KOPT-K1 (cell line): ENCODE results near the gene DIPK1B.
"Not testable (repeated sequence)": the region's sequence is repeated elsewhere in the genome, so short reads cannot be mapped to it uniquely, and the experiment has no call there.

Source experiments
- H3K27ac ChIP-seq: fragments of 200-600 bp; sonication (generic); 2 replicates; pipeline ENCODE4 v1.5.1; 2016; ENCODE audit warnings: antibody characterized with exemption, mild to moderate bottlenecking, low read depth, low read length; ENCODE audit not compliant: poor library complexity, severe bottlenecking
- H3K36me3 ChIP-seq: fragments of 200-600 bp; sonication (generic); 2 replicates; pipeline ENCODE4 v1.5.1; 2017; ENCODE audit warnings: antibody characterized with exemption, mild to moderate bottlenecking, low read length, moderate library complexity; ENCODE audit not compliant: insufficient read depth
- H3K9me3 ChIP-seq: fragments of 200-600 bp; sonication (generic); 2 replicates; pipeline ENCODE4 v1.5.1; 2017; ENCODE audit warnings: antibody characterized with exemption, low read length, mild to moderate bottlenecking; ENCODE audit not compliant: insufficient read depth, poor library complexity, severe bottlenecking

The DIPK1B gene

GRCh38 chr9:136760834-136761544 is 48.6 kb downstream of the DIPK1B start:
- not testable (repeated sequence) for H3K27ac ChIP-seq, H3K9me3 ChIP-seq, H3K36me3 ChIP-seq

DNA sequence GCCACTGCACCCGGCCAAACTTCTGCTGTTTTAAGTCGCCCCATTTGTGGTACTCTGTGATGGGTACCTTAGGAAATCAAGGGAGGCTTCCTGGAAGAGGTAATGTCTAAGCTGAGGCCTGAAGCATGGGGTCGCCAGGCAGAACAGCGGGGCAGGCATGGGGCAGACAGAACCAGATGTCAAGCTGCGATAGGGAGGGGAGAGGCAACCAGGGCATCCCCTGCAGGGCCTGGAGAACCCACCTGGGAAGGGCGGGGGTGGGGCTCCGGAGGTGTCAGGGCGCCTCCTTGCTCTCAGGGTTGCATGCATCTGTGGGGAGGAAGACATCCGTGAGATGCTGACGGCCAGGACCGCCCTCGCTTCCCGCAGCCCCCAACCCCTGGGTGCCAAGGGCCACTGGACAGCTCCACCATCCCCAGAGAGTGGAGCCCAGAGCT is 49.2 kb downstream of the DIPK1B start:
- Histone ChIP-seq H3K27ac (no peak overlapping the region), H3K9me3 (no peaks in the 10 kb centered on the region), H3K36me3 (no peaks in the 10 kb centered on the region)

DNA sequence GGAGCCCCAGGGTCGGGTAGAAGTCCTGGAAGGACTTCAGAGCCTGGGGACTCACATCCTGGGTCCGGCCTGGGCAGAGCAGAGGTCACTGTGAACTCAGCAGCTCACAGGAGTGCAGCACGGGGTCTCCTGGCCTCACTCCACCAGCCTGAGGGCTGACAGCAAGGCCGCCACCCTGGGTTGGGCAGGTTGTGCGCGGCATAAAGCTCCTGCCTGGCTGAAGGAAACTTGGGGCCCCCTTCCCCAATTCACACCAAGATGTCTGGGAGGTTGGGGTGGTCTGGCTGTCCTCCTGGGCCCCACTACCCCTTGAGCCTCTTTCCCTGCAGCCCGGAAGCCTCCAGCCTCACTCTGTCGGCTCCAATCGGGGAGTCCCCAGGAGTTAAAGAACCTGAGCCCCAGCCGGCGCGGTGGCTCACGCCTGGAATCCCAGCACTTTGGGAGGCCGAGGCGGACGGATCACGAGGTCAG is 49.9 kb downstream of the DIPK1B start:
- Histone ChIP-seq H3K27ac (no peak overlapping the region), H3K9me3 (no peaks in the 10 kb centered on the region), H3K36me3 (no peaks in the 10 kb centered on the region)

- Histone ChIP-seq H3K9me3 (no peaks in the 10 kb centered on the region), H3K36me3 (no peaks in the 10 kb centered on the region), H3K27ac (no peak overlapping the region)
Measured at GRCh38 chr9:136762915-136763648, 50.7 kb downstream of the DIPK1B start.

DNA sequence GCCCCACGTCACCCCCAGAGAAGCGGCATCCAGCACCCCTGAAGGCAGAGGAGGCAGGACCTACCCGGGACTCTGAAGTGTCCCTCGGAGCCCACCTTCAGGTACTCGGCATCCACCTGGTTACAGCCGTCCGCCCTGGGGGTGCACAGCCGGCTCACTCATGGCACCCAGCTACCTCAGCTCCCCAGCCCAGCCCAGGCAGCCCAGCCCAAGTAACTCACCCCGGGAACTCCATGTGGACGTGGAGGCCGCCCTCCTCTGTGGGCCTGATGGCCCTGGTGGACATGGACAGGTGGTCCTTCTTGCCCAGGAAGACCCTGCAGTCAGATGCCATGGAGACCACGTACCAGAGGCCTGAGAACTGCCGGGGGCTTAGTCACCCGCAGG is 51.3 kb downstream of the DIPK1B start:
- Histone ChIP-seq H3K9me3 (no peaks in the 10 kb centered on the region), H3K36me3 (no peaks in the 10 kb centered on the region), H3K27ac (no peak overlapping the region)

- no peaks in the 10 kb centered on the region for H3K36me3 ChIP-seq
- H3K27ac ChIP-seq, result no peak within 1 kb of the TSS
Measured at GRCh38 chr9:136764301-136764891, 52.0 kb downstream of the DIPK1B start, which contains the start of gene LCN15. TSS of gene LCN15 (minus strand) at chr9:136764518. CDS start at chr9:136764488, 30 bp downstream.

GRCh38 chr9:136765041-136765440 is 52.7 kb downstream of the DIPK1B start:
- no peaks in the 10 kb centered on the region for H3K9me3 ChIP-seq
- H3K36me3 ChIP-seq, result no peaks in the 10 kb centered on the region
- no peak overlapping the region for H3K27ac ChIP-seq

More at GRCh38 chr9:136764301-136764891, 52.0 kb downstream of the DIPK1B start, which contains the start of gene LCN15:
- no peaks in the 10 kb centered on the region for H3K9me3 ChIP-seq

- H3K27ac ChIP-seq, H3K36me3 ChIP-seq, H3K9me3 ChIP-seq: not testable (repeated sequence)
Measured at GRCh38 chr9:136765745-136766409, 53.5 kb downstream of the DIPK1B start.

DNA sequence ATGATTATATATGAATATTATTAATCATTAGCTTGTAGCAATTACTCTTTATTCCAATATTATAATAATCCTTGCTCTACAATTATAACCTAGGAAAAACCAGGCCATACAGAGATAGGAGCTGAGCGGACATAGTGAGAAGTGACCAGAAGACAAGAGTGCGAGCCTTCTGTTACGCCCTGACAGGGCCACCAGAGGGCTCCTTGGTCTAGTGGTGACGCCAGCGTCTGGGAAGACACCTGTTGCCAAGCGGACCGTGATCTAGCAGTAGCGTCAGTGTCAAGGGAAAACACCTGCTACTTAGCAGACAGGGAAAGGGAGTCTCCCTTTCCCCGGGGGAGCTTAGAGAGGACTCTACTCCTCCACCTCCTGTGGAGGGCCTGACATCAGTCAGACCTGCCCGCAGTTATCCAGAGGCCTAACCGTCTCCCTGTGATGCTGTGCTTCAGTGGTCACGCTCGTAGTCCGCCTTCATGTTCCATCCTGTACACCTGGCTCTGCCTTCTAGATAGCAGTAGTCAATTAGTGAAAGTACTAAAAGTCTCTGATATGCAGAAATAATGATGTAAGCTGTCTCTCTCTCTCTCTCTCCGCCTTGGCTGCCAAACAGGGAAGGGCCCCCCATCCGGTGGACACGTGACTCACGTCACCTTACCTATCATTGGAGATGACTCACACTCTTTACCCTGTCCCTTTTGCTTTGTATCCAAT is 54.2 kb downstream of the DIPK1B start:
- H3K9me3 ChIP-seq, H3K36me3 ChIP-seq, H3K27ac ChIP-seq: not testable (repeated sequence)

DNA sequence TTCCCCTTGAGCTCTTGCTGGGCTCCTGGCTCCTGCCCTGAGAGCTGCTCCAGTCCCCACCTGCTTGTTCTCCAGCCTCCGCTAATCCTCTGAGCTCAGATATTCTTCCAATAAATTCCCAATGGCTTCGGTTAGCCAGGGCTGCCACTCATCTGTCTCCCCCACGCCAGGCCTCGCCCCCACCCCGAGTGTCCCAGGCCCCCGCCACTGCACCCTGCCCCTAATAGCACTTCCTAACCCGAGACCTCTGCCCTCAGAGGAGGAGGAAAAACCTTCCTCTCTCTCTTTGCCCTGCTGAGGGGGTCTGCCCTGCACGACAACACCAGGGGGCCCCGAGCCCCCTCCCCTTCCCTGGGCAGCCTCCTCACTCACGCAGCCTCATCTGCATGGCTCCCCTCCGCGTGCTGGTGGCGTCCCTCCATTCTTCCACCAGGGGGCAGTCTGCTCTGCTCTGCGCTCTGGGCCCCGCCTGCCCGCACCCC is 57.4 kb downstream of the DIPK1B start:
- no peak overlapping the region for H3K27ac ChIP-seq
- peaks cover 6% of the 10 kb centered on the region for H3K9me3 ChIP-seq
- no peaks in the 10 kb centered on the region for H3K36me3 ChIP-seq

DNA sequence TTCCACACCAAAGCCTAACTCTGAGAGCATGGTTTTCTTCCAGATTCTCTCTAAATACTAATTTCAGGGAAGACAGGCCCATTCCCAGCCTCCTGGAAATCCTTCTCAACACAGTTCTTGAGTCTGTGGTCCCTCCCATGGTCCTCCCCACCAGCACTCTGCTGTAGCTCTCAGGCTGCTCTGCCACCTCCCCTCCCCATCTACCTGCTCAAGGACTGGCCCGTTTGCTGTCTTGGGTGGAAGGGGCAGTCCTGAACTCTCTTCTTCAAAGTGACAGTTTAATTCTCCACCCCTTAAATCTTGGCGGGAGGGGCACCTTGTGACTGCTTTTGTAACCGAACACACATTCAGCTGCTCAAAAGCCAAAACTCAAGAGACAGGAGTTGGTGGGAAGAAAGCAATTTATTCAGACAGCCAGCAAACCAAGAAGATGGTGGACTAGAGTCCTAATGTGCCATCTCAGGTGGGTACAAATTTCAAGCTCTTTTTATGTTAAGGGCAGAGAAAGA is 59.6 kb downstream of the DIPK1B start:
- Histone ChIP-seq H3K9me3 (peaks cover 6% of the 10 kb centered on the region), H3K36me3 (no peaks in the 10 kb centered on the region), H3K27ac (no peak overlapping the region)

DNA sequence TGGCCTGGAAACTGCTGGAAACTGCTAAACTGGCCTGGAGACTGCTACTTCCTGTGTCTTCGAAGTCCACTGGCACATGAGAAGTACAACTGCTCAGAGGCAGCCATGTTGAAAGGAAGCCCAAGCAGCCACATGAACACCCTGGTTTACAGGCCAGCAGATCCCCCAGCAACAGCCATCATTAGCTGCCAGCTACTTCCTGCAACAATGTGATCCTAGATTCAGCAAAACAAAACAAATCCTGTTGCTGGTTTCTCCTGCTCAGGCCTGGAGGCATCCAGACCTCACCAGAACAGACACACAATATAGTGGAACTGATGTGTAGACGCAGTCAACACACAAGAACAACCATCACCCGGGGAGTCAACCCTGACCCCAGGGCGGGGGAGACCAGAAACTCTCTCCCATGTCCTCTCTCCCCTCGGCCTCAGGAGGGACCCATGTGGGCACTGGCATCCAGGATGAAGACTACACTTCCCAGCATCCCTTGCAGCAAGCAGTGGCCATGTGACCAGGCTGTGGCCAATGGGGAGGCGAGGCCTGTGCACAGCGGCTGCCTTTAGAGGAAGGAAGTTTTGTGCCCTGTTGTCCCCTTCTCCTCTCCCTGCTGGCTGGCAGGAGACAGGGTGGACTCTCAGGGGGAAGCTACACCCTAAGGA is 61.1 kb downstream of the DIPK1B start:
- Histone ChIP-seq H3K36me3 (no peaks in the 10 kb centered on the region), H3K27ac (no peak overlapping the region), H3K9me3 (peaks cover 6% of the 10 kb centered on the region)
